Breast epithelium (tissue), 3 donors: ENCODE results near the gene EPHA4.

Experiments
- POLR2AphosphoS5 ChIP-seq, 3 donors: sonication (generic); formaldehyde crosslinking; IDR thresholded peaks; one replicate each; pipeline ENCODE4 v1.6.1; 2017; ENCODE audit warnings: antibody characterized with exemption in 3 of 3
- TF ChIP-seq, protein P1 (sequence below), 3 donors: fragments of 450-650 bp; IDR thresholded peaks; one replicate each; pipeline ENCODE4 v1.5.1; 2016 to 2017; ENCODE audit warnings: antibody characterized with exemption in 3 of 3, mild to moderate bottlenecking in 3 of 3, moderate library complexity in 3 of 3

DNA sequence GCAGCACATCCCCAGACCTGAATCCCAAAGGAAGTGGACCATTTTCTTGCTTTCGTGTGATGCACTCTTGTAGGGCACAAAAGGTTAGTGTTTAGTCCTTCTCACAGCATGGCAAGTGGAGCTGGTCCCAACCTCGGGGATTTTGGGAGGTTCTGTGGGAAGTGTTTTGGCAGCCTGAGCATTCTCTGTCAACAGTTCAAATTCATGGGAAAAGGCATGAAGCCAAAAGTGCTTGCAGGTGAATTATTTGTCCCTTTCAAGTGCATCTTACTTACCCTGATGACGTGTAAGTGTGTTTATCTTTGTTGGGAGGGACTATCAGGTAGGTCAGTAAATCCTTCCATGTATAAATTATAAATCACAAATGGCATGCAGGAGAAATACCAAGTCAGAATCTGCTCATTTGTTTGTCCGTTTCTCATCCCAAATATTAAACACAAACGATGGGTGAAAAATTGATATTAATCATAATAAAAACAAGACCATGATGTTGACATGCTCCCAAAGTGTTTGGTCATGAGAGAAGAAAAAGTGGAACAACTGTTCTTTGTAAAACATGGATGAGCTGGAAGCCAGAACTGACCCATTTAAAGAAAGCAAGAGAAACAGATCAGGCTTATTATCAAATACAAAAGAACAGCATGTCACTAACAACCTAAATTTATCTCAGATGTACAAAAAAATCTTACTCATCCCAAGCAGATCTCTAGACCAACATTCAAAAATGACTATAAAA lies 57.6 kb downstream of the EPHA4 start:
- TF ChIP-seq, protein P1, sequence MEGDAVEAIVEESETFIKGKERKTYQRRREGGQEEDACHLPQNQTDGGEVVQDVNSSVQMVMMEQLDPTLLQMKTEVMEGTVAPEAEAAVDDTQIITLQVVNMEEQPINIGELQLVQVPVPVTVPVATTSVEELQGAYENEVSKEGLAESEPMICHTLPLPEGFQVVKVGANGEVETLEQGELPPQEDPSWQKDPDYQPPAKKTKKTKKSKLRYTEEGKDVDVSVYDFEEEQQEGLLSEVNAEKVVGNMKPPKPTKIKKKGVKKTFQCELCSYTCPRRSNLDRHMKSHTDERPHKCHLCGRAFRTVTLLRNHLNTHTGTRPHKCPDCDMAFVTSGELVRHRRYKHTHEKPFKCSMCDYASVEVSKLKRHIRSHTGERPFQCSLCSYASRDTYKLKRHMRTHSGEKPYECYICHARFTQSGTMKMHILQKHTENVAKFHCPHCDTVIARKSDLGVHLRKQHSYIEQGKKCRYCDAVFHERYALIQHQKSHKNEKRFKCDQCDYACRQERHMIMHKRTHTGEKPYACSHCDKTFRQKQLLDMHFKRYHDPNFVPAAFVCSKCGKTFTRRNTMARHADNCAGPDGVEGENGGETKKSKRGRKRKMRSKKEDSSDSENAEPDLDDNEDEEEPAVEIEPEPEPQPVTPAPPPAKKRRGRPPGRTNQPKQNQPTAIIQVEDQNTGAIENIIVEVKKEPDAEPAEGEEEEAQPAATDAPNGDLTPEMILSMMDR (IDR thresholded peaks at IDR 0.05) = no peak
- no peak for TF ChIP-seq POLR2AphosphoS5 (IDR thresholded peaks at IDR 0.05)
